GM19328 (cell line): Measurements from ENCODE around the gene SMURF1.

ENCODE experiments used
- ATAC-seq: cut with Tn5 transposase; IDR thresholded peaks from one replicate; pipeline ENCODE4 v1.9.1; 2021; ENCODE audit warnings: mild to moderate bottlenecking, moderate library complexity; ENCODE audit not compliant: unreplicated experiment

Gene SMURF1

DNA sequence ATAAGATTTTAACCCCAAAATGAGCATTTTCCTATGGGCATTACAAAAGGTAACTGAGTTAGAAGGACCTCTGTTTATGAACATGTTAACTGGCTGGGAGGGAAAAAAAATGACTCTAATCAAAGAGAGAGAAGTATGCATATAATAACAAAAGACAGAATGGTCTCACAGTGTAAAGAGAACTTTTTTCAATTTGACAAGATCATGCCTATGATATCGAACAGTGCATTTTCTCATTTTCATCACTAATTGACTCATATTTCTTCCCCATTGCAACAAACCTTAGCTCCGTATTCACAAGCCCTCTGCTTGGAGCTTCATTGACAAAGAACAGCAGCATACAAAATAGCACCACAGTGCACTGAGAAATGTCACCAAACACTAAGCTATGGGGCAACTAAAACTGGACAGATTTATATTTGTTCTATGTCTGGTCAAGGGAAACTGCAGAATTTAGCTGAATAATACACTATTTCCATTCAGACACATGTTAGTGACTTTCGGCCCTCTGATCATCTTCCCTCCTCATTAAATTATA, 45.6 kb downstream of the SMURF1 start:
- no peak for ATAC-seq

DNA sequence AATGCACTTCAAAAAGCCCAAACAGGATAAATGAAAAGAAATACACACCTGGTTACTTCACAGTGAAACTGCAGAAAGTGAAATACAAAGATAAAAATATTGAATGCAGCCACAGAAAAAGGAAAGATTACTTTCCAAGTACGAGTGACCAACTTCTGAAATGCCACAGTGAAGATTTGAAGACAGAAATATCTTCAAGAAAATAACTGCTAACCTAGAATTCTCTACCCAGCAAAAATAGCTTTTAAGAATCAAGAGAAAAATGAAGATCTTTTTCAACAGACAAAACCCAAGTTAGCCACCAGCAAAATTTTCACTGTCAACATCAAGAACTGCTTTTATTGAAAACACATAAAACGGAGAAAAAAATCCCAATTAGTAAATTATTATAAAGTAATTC, 46.2 kb downstream of the SMURF1 start:
- ATAC-seq, result no peak

DNA sequence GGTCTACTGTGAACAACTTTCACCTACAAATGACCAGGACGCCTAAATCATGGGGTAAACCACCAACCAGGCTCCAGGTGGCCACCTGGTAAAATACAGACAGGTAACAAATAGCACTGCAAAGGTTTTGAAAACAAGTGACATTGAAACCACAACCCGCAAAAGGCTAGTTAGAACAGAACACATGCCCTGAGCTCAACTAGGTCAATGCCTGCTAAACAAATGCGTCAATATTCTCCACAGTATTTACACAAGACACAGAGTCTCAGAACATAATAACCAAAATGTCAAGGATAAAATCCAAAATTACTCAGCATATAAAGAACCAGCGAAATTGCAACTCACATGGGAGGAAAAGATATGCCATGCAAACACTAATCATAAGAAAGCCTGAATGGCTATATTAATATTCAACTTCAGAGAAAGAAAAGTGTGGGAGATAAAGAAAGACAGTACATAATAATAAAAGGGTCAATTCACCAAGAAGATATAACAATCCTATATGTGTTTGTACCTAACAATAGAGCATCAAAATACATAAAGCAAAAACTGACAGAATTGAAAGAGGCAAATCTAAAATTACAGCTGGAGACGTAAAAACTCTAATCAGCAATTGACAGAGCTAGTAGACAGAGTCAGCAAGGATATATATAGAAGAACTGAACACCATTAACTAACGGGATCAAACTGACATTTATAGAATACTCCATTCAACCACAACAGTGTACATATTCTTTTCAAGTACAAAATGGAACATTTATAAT, 47.6 kb downstream of the SMURF1 start:
- no peak for ATAC-seq

DNA sequence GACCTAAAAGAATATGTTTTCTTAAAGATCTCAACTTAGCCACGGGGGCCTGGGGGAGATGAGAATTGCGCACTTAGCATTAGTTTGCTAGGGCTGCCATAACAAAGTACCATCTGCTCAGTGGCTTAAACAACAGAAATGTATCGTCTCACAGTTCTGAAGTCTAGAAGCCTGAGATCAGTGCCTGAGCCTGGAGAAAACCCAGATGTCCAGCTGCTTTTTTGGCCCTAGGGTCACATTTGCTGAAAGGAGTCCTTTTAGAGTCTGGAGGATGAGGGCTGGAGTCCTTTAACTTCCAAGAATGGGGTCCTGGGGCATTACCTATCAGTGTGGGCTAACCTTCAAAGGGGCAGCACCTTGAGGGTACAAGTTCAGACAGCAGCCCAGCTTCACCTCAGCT, 48.2 kb downstream of the SMURF1 start:
- no peak for ATAC-seq

DNA sequence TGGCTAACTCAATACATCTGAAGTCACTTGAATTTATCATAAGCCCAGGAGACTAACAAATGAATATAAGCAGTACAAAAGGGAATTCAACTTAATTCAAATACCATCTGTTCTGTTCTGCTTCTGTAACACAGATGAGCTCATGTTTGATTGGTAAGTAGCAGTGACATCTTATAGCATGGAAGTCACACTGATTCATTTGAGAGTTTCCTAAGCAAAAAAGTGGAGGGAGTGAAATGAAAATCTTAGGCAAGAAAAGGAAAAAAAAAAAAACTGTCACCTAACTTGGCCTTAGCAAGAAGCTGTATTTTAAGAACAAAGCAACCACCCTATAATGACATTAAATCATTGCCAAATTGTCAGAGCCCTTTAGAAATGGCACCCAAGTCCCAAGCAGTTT, 49.5 kb downstream of the SMURF1 start:
- ATAC-seq, result no peak

DNA sequence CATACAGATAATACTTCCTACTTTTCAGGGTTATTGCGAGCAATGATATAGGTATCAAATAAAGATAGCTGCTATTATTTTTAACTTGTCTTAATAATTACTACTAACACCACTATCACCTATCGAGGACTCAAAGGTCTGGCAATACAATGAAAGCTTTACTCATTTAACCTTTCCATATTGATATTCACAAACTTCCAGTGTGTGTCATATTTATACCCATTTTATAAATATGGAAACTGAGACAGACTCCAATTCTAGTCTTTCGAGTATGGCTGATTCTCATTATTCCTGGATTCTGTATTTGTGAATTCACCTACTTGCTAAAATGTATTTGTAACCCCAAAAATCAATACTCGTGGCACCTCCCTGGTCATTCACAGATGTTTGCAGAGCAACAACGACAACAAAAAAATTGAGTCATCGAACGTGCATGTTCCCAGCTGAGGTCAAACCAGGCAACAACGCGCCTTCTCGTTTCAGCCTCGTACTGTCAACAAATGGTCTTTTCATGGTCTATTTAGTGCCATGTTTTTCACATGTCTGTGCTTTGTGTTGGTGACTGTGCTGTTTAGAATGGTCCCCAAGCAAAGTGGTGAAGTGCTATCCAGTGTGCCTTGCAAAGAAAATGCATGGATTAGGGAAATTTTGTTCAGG, 51.7 kb downstream of the SMURF1 start:
- ATAC-seq, result no peak

DNA sequence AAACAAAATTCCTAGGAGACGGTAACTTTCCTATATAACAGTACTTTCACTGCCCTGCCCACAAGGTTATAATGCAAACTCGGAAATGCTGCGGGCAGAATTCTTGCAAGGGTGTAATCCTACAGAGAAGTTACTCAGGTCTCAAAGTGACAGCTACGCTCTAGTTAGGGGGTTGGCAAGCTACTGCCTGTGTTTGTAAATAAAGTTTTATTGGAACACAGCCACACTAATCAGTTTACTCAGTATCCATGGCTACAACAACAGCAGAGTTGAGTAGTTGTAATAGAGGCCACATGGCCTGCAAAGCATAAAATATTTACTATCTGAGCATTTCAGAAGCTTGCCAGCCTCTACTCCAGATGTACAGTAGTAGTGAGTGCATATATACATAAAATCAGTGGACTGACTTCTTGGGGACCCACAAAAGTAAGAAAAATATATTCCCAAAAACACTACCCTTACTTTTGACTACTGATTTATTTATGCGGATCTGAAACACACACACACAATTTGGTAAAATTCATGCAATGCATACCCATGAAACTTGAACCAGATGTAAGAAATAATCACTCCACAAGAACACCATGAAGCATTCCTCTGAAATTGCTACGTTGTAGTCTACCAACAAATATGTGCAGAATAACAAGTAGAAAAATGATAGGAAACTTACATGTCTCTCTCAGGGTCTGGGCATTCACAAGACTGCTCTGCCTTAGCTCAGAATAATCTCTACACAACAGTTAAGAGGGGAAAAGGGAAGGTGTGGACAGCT, 53.0 kb downstream of the SMURF1 start:
- no peak for ATAC-seq

DNA sequence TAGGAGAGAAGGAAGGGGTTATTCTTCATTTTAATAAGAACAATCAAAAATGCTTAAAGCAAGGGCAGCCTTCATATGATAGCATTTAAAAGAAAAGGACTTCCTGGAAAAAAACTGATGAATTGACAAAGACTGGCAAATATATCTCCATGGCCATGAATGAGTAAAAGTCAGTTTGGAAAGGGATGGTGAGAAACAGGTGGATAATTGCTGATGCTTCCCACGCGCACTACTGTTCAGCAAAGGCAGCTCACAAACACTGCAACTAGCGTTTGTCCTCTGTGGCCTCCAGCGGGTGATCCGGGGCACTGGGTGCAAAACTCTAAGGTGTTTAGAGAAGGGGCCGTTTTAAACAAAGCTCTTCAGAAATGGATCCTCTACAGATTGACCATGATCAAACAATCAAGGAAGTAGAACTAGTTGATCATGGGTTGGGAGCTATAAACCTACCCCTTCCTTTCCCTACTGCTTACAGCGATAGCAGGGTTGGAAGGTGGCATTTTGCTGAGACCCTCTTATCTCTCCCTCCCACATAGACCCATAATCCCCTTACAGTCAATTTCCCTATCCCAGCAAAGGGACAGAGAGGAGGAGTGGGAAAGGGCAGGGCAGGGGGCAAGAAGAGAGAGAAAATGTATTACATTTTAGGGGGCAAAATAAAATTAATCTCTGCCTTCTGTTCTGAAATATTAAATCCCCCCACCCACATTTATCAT, 53.8 kb downstream of the SMURF1 start:
- no peak for ATAC-seq

DNA sequence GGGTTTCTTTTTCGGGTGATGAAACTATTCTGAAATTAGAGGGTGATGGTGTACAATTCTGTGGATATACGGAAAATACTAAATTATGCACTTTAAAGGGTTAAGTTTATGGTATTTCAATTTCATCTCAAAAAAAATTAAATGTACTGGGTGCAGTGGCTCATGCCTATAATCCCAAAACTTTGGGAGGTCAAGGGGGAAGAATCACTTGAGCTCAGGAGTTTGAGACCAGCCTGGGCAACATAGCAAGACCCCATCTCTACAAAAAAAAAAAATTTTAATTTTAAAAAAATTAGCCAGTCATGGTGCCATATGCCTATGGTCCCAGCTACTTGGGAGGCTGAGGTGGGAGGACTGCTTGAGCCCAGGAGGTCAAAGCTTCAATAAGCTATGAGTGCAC, 57.0 kb downstream of the SMURF1 start:
- no peak for ATAC-seq

DNA sequence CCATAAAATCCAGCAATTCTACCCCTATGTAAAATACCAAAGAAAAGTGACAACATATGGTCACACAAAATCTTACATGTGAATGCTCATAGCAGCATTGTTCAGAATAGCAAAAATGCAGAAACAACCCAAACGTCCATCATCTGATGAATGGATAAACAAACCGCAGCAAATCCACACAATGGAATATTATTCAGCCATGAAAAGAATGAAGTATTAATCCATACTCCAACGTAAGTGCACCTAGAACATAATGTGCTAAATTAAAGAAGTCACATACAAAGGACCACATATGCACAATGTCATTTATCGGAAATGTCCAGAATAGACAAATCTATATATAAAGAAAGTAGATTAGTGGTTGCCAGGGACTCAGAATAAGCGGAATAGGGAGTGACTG, 57.4 kb downstream of the SMURF1 start:
- ATAC-seq, result no peak

DNA sequence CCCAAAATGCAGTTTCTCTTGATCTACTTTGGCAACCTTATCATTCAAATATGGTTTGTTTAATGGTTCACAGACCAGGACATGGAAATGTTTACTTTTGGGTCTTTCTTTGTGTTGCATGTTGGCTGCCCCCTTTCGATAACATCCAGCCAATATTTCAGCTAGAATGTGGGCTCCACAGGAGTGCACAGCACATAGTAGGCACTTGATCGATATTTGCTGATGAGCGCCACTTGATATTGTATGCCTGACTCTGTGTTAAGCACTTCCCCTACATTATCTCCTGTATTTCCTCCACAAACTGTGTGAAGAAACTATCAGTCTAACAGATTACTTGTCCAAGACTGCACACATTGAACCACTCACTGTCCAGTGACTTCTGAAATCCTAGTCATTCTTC, 60.2 kb downstream of the SMURF1 start:
- no peak for ATAC-seq

DNA sequence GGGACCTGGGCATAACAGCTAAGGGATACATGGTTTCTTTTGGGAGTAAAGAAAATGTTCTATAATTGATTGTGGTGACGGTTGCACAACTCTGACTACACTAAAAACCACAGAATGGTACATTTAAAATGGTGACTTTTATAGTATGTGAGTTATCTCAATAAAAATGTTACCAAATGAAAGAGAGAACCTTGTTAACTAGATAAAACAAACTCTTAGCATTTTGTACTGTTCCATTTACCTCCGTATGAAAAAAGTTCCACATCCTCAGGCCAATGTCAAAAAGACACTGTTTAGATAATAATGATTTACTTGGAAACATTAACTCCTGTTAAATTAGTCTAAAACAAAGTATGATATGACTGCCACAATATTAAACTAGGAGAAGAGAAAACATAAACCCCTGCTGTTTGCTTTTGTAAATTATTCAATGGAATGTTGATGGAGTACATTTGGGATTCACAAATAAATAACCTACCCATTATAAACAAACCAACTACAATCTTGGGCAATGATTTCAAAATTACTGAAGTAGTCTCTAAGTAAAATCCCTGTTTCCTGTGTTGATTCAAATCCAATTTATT, 60.7 kb downstream of the SMURF1 start:
- no peak for ATAC-seq

DNA sequence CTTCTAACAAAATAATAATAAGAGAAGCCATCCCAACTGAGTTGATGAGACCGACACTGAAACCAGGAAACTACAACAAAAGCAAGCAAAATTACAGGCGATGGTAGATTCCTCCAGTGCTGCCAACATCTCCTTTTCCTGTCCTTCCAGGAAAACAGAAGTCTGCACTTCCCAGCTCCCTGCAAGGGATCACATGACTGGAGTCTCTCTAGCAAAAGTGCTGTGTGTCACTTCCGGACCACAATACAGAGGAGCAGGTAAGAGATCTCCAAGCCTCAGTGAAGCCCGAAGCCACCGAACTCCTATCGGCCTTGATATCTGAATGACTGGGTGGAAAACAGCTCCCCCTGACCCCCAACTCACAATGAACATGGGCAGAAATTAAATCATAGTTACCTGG, 63.2 kb downstream of the SMURF1 start:
- ATAC-seq, result no peak

DNA sequence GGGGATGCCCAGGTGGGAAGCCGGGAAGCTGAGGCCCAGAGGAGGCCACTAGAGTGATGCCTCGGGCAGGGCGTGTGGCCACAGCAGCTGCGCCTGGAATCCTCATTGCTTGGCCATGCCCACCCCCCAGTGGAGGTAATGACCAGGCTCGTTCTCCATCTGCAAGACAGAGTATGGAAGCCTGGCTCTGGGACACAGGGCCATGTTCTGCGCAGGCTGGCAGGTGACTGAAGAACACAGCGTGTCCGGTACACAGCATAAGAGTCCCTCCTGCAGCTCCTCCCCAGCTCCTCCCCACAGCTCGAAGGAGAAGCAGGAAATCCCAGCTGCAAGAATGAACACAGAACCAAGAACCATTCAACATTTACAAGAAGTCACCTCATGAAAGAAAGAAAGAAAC, 64.8 kb downstream of the SMURF1 start:
- no peak for ATAC-seq

DNA sequence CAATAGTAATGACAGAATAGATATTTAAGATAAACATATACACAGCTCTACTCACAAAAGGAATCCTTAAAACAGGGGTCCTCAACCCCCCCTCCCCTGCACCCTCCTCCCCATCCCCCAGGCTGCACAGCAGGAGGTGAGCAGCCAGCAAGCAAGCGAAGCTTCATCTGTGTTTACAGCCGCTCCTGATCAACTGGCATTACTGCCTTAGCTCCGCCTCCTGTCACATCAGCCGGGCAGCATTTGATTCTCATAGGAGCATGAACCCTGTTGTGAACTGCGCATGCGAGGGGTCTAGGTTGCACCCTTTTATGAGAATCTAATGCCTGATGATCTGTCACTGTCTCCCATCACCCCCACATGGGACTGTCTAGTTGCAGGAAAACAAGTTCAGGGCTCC, 65.5 kb downstream of the SMURF1 start:
- ATAC-seq, result no peak

DNA sequence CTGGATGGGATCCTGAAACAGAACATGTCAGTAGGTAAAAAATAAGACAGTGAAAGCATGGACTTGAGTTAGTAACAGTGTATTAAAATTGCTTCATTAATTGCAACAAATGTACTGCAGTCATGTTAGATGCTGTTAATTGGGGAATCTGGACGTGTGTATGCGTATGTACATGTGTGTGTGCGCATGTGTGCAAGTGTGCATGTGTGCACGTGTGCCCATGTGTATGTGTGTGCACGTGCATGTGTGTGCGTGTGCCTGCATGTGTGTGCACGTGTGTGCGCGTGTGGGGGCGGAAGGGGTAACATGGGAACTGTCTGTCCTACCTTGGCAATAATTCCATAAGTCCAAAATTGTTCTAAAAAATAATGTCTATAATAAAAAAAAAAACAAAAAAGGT, 67.3 kb downstream of the SMURF1 start:
- no peak for ATAC-seq

DNA sequence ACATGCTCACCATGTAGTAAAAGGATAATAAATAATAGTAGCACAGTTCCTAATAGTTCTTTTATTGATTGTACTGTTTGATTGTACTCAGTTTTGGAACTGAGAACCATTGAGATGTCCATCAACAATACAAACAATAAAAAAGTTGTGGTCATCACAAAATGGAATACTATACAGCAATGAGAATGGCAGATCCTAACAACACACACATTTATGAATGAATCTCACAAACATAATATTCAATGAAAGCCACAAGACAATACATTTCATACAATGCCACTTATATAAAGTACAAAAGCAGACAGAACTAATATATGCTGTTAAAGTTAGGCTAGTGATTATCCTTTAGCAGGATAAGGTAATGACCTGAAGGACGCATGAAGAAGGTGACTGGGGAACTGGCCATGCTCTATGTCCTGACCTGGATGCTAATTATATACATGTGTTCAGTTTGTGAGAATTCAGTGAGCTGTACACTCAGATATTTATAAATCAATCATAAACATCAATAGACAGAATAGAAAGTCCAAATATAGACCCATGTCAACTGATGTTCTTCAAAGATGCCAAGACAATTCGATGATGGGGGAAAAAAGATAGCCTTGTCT, 70.0 kb downstream of the SMURF1 start:
- no peak for ATAC-seq

DNA sequence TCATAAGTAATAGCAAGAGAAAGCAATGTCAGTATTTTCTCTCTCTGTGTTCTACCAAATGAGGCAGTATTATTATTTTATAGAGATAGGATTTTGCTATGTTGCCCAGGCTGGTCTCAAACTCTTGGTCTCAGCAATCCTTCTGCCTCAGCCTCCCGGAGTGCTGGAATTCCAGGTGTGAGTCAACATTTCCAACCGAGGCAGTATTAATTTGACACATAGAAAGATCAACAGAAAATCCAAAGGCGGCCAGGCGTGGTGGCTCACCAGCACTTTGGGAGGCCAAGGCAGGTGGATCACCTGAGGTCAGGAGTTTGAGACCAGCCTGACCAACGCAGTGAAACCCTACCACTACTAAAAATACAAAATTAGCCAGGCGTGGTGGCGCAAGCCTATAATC, 71.8 kb downstream of the SMURF1 start:
- no peak for ATAC-seq

DNA sequence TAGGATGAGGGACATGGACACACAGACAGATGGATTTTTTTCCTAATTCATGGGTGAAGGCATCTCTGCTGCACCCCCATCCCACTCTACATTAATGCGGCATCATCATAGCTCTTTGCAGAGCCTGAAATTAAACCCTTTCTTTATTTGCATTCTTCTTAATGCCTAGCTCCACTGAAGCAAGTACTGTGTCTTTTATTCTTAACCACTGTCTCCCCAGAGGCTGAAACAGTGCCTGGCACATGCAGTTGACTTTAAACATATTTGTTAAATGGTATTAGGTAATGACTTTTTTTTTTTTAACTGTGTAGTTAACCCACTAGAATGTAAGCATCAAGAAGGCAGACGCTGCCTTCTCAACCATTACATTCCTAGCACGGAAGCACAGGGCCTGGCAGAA, 73.5 kb downstream of the SMURF1 start:
- no peak for ATAC-seq

DNA sequence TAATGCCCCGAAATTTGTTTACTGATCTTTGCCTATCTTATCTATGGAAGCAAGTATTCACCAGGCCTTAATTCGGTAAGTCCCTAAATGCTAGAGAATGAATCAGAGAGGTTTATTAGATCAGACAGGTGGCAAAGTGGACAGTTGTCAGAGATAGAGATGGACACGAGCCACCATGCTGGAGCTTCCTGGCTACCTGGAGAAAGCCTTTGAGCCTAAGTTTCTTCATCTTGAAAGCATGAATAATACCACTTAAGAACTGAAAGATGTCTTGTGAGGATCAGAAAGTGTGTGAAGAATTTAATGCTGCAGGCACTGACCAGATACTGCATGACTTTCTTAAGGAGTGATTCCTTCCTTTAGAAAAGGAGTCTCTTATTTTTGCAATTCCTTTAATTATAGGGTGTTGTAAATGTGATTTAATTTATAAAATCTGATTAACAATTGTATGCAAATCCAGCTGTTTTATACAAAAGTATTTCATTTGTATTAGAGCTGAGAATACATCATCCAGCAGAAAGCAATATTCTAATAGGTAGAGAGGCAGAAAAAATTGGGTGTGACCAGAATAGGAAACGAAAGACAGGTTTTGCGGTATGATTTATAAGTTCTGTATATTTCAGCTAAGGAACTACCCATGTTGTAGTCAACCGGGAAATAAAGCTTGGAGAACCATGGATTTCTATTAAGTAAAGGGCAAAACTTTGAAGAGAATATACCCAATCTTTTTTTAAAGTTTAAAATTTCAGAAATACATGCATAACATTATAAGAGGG, 82.7 kb downstream of the SMURF1 start:
- ATAC-seq, result no peak
